Upper lobe of right lung (tissue), 1 donor: ENCODE data around the gene IFITM10. TPM values are rescaled to one million over a fixed set of nuclear protein-coding genes. Genes with fewer than 3 reads are reported as not detected.

ENCODE experiments used
- ATAC-seq: fragments of 200-7000 bp; cut with Tn5 transposase; one replicate; pipeline ENCODE4 v1.9.1; 2020; ENCODE audit warnings: mild to moderate bottlenecking, moderate library complexity
- DNase-seq: peaks from one replicate; pipeline ENCODE4 v3.0.0-alpha.2; 2020
- H3K27ac ChIP-seq: fragments of 200-600 bp; one replicate; pipeline ENCODE4 v1.8.0; 2022
- H3K27me3 ChIP-seq: fragments of 200-600 bp; one replicate; pipeline ENCODE4 v1.8.0; 2022; ENCODE audit warnings: mild to moderate bottlenecking
- H3K36me3 ChIP-seq: fragments of 200-600 bp; one replicate; pipeline ENCODE4 v1.8.0; 2022
- H3K4me1 ChIP-seq: fragments of 200-600 bp; one replicate; pipeline ENCODE4 v1.8.0; 2022
- H3K4me3 ChIP-seq: fragments of 200-600 bp; one replicate; pipeline ENCODE4 v1.8.0; 2022; ENCODE audit warnings: mild to moderate bottlenecking
- H3K9me3 ChIP-seq: fragments of 200-600 bp; one replicate; pipeline ENCODE4 v1.8.0; 2022
- intact Hi-C: fragments of 100-400 bp; cut with DNase I; formaldehyde crosslinking; loops from one replicate; pipeline ENCODE4 v1.11.0; 2022
- total RNA-seq: library from RNA; stranded (reverse); fragmentation: NEBNext Ultra II Directional; extraction: Animal tissue kit (Norgen Biotek cat#: 25700); gene quantifications from one replicate; pipeline ENCODE4 v1.2.1, GENCODE V29; 2021
- TF ChIP-seq, protein P1 (sequence below): fragments of 200-600 bp; IDR thresholded peaks from one replicate; pipeline ENCODE4 v1.8.0; 2022; ENCODE audit warnings: antibody characterized with exemption
- donor health status: DM: no; HTN: yes; CAD: no; lungs with severe emphysema.

The IFITM10 gene
- total RNA-seq, 1 donor from 2014 or later = 7.9 TPM

- intact Hi-C loops = no loop called here
- peak overlapping the region; percentile 97 for H3K4me3 ChIP-seq
- H3K27me3 ChIP-seq = no peaks in the 10 kb centered on the region
- H3K9me3 ChIP-seq = no peaks in the 10 kb centered on the region
- DNase-seq (peak; percentile 67), ATAC-seq (no peak)
- TF ChIP-seq, protein P1, sequence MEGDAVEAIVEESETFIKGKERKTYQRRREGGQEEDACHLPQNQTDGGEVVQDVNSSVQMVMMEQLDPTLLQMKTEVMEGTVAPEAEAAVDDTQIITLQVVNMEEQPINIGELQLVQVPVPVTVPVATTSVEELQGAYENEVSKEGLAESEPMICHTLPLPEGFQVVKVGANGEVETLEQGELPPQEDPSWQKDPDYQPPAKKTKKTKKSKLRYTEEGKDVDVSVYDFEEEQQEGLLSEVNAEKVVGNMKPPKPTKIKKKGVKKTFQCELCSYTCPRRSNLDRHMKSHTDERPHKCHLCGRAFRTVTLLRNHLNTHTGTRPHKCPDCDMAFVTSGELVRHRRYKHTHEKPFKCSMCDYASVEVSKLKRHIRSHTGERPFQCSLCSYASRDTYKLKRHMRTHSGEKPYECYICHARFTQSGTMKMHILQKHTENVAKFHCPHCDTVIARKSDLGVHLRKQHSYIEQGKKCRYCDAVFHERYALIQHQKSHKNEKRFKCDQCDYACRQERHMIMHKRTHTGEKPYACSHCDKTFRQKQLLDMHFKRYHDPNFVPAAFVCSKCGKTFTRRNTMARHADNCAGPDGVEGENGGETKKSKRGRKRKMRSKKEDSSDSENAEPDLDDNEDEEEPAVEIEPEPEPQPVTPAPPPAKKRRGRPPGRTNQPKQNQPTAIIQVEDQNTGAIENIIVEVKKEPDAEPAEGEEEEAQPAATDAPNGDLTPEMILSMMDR = no peak
- H3K27ac ChIP-seq = peak overlapping the region; percentile 91
- peaks cover 72% of the 10 kb centered on the region for H3K36me3 ChIP-seq
- H3K4me1 ChIP-seq = peaks cover 61% of the 10 kb centered on the region
These were observed 8.9 kb upstream of the IFITM10 start for GRCh38 chr11:1759151-1759850.

GRCh38 chr11:1758611-1759150 is 8.3 kb upstream of the IFITM10 start:
- ATAC-seq = no peak
- peaks cover 77% of the 10 kb centered on the region for H3K36me3 ChIP-seq
- peak overlapping the region; percentile 97 for H3K4me3 ChIP-seq

DNA sequence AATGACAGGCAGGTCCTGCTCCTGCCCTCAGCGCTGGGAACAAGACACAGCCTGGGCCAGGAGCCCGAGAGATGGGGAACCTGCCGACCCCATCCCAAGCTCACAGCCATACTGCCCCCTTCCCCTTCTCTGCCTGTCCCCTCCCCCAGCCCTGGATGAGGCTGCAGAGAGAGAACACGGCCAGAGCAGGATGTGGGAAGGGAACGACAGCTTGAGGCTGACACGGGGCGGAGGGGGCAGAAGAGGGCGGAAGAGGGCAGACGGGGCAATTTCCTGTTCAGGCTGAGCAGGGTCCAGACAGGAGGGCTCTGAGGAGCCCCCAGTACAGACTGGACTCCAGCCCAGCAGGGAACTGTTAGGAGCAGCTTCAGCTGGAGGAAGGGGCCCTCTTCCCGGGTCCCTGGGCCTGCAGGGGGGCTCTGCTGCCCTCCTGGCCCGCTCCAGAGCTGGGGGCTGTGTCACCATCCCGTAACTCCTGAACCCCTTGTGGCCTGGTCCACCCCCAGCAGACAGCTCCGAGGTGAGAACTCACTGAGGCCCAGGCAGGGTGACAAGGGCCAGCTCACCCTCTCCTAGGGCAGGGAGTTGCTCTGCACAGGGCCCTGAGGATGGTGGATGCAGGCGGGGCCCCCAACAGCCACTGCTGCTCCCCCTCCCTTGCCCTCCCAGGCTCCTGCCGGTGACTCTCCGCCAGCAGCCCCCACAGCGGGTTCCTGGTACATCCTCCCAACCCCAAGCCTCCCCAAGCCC is 7.6 kb upstream of the IFITM10 start:
- H3K27me3 ChIP-seq = no peaks in the 10 kb centered on the region
- peak; percentile 0 for ATAC-seq
- H3K36me3 ChIP-seq = peaks cover 83% of the 10 kb centered on the region
- peaks cover 60% of the 10 kb centered on the region for H3K4me1 ChIP-seq
- peak overlapping the region; percentile 97 for H3K4me3 ChIP-seq
- H3K27ac ChIP-seq = peak overlapping the region; percentile 91
- intact Hi-C loops = no loop called here
- H3K9me3 ChIP-seq = no peaks in the 10 kb centered on the region
- DNase-seq = peak; percentile 69
- TF ChIP-seq, protein P1 = no peak

More at GRCh38 chr11:1758611-1759150, 8.3 kb upstream of the IFITM10 start:
- Histone ChIP-seq H3K4me1 (peaks cover 60% of the 10 kb centered on the region), H3K27me3 (no peaks in the 10 kb centered on the region), H3K9me3 (no peaks in the 10 kb centered on the region), H3K27ac (peak overlapping the region; percentile 91)
- intact Hi-C loops = no loop called here
- TF ChIP-seq, protein P1 = no peak
- DNase-seq = peak; percentile 63

DNA sequence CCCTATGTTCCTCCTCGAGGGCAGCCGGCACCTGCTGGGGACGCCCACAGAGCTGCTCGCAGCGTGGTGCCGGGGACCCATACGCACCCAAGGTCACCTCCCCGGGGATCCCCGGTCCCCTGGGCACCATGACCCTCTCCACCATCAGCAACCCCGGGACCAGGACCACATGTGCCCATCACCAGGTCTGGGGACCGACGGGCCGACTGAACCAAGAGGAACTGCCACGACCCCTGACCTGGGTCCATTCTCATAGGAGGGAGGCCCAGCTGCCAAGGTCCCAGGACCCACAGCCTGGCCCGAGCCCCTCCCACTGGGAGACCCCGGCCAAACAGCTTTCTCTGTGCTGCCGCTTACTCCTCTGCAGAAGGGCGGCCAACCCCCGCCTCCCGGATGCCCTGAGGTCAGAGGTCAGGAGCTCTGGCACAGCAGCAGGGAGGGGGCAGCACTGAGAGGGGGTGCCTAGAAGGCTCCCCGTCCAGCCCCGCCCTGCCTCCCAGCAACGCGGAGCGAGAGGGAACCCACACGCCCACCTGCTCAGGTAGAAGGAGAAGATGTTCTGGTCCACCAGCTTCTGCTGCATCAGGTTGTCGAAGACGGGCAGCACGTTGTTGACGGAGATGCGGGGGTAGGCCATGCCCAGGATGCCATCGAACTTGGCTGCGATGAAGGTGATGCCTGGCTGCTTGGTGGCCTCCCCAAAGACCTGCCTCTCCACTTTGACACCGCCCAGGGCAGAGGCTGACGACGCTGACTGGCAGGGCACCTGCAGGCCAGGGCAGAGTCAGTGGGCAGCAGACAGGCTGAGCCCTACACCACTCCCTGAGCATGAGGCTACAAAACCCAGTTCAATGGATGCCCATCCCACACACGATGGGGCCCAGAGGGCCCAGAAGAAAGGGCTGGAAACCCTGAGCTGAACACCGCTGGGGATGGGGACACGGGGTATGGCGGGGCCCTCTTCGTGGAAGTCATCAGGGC is 6.7 kb upstream of the IFITM10 start:
- Histone ChIP-seq H3K9me3 (no peaks in the 10 kb centered on the region), H3K4me1 (peaks cover 53% of the 10 kb centered on the region), H3K36me3 (peaks cover 92% of the 10 kb centered on the region), H3K4me3 (peak overlapping the region; percentile 97), H3K27me3 (no peaks in the 10 kb centered on the region), H3K27ac (peak overlapping the region; percentile 91)
- DNase-seq (peak; percentile 67), ATAC-seq (no peak)
- TF ChIP-seq, protein P1 = no peak
- intact Hi-C loops = no loop called here
